HAP-1 (cell line): Measurements from ENCODE around the gene AAGAB.

Experiments used
- DNase-seq, 2 experiments: peaks; one replicate each; pipeline ENCODE4 v3.0.0-alpha.2; 2016 to 2020; ENCODE audit warnings: low spot score in 2 of 2
- H3K27me3 ChIP-seq: fragments of 250-450 bp; sonication (Bioruptor Pico); 2 replicates; pipeline ENCODE4 v1.5.1; 2020; ENCODE audit warnings: low read depth, mild to moderate bottlenecking, moderate library complexity
- H3K36me3 ChIP-seq: fragments of 250-450 bp; sonication (Bioruptor Pico); replicated peaks from 2 replicates; pipeline ENCODE4 v1.5.1; 2020; ENCODE audit warnings: mild to moderate bottlenecking
- H3K4me1 ChIP-seq: fragments of 250-450 bp; sonication (Bioruptor Pico); 2 replicates; pipeline ENCODE4 v1.5.1; 2020; ENCODE audit warnings: mild to moderate bottlenecking
- H3K4me3 ChIP-seq: fragments of 250-450 bp; sonication (Bioruptor Pico); 2 replicates; pipeline ENCODE4 v1.5.1; 2020; ENCODE audit warnings: mild to moderate bottlenecking, moderate library complexity
- H3K9me3 ChIP-seq: fragments of 250-450 bp; sonication (Bioruptor Pico); 2 replicates; pipeline ENCODE4 v1.5.1; 2020; ENCODE audit warnings: mild to moderate bottlenecking, moderate library complexity
- in situ Hi-C: fragments of 300-500 bp; cut with MboI; formaldehyde crosslinking; loops from 3 replicates; pipeline ENCODE4 v1.14.3; 2020; ENCODE audit warnings: low sequenced_read_pairs, inconsistent platforms, mixed read lengths

Gene AAGAB

DNA sequence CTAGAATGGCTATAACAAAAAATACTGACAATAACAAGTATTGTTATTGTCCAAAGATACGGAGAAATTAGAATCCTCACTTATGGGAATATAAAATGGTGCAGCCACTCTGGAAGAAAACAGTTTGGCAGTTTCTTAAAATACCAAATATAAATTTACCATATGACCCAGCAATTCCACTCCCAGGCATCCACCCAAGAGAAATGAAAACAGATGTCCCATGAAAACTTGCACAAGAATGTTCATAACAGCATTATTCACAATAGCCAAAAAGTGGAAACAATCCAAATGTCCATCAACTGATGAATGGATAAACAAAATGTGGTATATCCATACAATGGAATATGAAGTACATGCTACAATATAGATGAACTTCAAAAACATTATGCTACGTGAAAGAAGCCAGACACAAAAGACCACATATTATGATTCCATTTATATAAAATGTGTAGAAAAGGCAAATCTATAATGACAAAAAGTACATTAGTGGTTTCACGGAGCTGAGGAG, 9.4 kb downstream of the AAGAB start:
- Histone ChIP-seq H3K4me3 (no peak overlapping the region), H3K36me3 (peaks cover 5% of the 10 kb centered on the region; the same call in 1 of the 2 replicates), H3K4me1 (peaks cover 15% of the 10 kb centered on the region), H3K27me3 (no peaks in the 10 kb centered on the region), H3K9me3 (no peaks in the 10 kb centered on the region)
- no peak for DNase-seq
- in situ Hi-C loops, result no loop called here

GRCh38 chr15:67242708-67243111, 11.8 kb downstream of the AAGAB start:
- in situ Hi-C loops, result no loop called here
- Histone ChIP-seq H3K4me1 (peaks cover 6% of the 10 kb centered on the region; the same call in 1 of the 2 replicates), H3K9me3 (no peaks in the 10 kb centered on the region), H3K27me3 (no peaks in the 10 kb centered on the region), H3K36me3 (peaks cover 5% of the 10 kb centered on the region; the same call in 1 of the 2 replicates), H3K4me3 (no peak overlapping the region)
- no peak for DNase-seq

DNA sequence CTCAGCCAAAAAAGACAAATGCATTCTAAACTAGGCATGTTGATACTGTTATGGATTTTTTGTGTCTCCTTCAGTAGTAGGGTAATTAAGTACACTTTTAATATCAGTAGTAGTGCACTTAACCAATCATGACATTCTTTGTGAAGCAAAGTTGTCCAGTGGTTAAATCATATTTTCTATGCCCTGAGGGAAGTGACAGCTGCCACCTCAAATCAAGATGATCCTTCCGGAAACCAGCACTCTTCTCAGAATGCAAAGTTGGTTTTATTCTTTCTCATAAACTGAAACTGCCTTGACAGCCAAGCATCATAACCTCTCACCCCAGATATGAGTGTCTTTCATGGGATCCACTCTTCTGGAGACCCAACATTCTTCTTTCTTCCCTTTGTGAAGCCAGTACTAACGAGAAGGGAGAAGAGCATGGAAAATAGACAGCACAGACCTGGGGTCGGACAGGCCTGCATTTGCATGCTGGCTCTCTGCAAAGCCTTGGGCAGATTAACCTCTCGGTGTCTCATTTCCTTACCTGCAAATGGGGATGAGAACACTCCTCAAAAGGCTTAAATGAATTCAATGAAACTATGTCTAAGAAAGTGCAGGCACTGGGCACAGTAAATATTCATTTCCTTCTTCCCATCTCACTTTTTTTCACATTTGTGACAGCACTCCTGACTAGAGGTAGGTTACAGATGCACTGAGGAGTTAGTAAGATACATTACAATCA, 13.2 kb downstream of the AAGAB start:
- in situ Hi-C loops, result no loop called here
- no peak for DNase-seq
- no peaks in the 10 kb centered on the region for H3K9me3 ChIP-seq

DNA sequence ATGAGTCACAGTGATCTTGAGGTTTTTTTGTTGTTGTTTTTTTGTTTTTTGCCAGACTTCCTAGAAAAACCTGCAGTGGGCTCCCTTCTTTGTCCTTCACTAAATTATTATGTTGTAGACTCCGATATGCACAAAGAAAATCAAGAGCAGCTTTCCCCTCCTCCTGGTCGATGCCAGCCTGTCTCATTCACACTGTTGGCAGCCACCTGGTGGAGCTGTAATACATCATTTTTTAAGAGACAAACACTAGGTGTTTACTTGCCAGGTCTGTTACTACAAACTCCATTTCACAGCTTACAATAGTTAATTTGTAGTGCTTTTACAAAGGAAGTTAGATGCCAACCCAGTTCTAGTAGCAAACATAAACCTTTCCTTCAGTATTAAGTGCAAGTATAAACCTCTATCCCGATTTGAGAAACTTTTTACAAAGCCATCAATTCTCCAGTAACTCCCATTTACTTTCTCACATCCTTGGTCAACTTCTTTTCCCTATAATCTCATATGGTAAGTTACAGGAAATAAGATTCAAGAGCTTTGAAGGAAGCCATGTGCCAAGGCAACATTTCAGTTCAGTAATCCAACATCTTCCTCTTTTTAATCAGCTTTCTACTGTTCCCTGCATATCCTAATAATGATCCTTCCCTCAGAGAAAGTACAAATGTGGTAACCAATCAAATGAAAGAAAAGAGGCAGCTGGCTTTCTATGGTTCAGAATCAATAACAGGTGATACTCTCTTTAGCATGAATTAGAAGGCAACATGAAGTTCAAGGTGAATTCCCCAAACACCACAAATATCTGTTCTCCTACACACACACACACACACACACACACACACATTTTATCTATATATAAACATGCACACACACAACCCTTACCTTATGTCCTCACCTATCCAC, 14.0 kb downstream of the AAGAB start:
- DNase-seq, result peak in 1 of 2 experiments; percentile 37
- Histone ChIP-seq H3K36me3 (peaks cover under 1% of the 10 kb centered on the region; the same call in 1 of the 2 replicates), H3K9me3 (no peaks in the 10 kb centered on the region), H3K4me3 (no peak overlapping the region), H3K4me1 (peaks cover 5% of the 10 kb centered on the region; the same call in 1 of the 2 replicates), H3K27me3 (no peaks in the 10 kb centered on the region)
- in situ Hi-C loops, result no loop called here

More for the DNA sequence above, 13.2 kb downstream of the AAGAB start:
- peaks cover 5% of the 10 kb centered on the region; the same call in 1 of the 2 replicates for H3K4me1 ChIP-seq
- H3K4me3 ChIP-seq, result no peak overlapping the region
- H3K27me3 ChIP-seq, result no peaks in the 10 kb centered on the region
- peaks cover 5% of the 10 kb centered on the region; the same call in 1 of the 2 replicates for H3K36me3 ChIP-seq

- H3K4me1 ChIP-seq, result no peaks in the 10 kb centered on the region
- H3K36me3 ChIP-seq, result peaks cover 42% of the 10 kb centered on the region
- DNase-seq, result no peak
- in situ Hi-C loops, result no loop called here
- no peaks in the 10 kb centered on the region for H3K27me3 ChIP-seq
- no peaks in the 10 kb centered on the region for H3K9me3 ChIP-seq
- H3K4me3 ChIP-seq, result no peak overlapping the region
These were observed 21.9 kb downstream of the AAGAB start for GRCh38 chr15:67232591-67232990.

DNA sequence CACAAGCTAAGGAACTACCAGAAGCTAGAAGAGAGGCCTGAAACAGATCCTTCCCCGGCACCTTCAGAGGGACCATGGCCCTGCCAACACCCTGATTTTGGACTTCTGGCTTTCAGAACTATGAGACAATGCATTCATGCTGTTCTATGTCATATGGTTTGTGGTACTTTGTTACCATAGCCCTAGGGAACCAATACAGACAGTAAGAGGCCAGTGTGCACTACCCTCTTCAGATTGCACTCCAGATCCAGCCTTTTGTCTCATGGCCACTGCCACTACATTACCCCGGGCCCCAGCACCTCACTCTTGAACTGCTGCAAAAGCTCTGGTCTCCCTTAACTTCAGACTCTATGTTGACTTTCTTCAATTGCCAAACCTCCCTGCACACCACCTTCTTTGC, 24.0 kb downstream of the AAGAB start:
- in situ Hi-C loops, result no loop called here
- no peak for DNase-seq
- Histone ChIP-seq H3K4me1 (no peaks in the 10 kb centered on the region), H3K9me3 (no peaks in the 10 kb centered on the region), H3K36me3 (peaks cover 43% of the 10 kb centered on the region), H3K27me3 (no peaks in the 10 kb centered on the region), H3K4me3 (no peak overlapping the region)

- no peaks in the 10 kb centered on the region for H3K4me1 ChIP-seq
- DNase-seq, result no peak
- in situ Hi-C loops, result no loop called here
- no peak overlapping the region for H3K4me3 ChIP-seq
- H3K9me3 ChIP-seq, result no peaks in the 10 kb centered on the region
- peaks cover 35% of the 10 kb centered on the region for H3K36me3 ChIP-seq
- no peaks in the 10 kb centered on the region for H3K27me3 ChIP-seq
These were observed 26.2 kb downstream of the AAGAB start for GRCh38 chr15:67228286-67228685.

DNA sequence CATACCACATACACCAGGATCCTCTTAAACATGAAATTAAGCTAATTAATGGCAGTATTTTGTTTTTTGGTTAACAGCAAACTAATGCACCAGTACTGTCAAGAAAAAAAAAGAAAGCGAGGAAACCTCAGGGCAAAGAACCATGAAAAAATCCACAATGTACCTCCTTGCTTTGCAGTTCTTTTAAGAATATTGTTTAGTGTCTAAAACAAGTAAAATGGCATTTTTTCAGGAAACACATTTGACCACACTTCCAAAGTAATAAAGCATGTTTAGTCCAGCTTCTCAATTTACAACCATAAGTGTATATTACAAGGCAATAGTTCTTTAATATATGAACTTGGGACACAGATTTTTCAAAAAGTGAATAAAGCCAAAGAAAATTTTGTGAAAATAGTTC, 26.6 kb downstream of the AAGAB start:
- no peak for DNase-seq
- in situ Hi-C loops, result no loop called here
- Histone ChIP-seq H3K4me1 (no peaks in the 10 kb centered on the region), H3K4me3 (no peak overlapping the region), H3K9me3 (no peaks in the 10 kb centered on the region), H3K27me3 (no peaks in the 10 kb centered on the region), H3K36me3 (peaks cover 32% of the 10 kb centered on the region)

DNA sequence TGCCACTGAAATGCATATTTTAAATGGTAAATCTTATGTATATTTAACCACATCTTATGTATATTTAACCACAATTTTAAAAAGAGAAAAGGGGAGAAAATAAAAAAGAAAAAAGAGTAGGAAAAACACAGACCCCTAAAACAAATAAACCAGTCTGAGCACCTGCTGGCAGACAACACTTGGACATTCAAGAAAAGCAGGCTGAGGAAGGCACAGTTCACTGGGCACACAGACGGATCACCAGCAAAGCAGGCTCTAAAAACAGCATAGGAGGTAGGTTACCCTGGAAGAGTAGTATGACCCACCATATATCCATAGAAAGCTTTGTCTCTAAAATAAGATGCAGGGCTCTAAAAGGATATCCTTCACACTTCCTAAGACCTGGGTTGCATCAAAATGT, 27.0 kb downstream of the AAGAB start:
- no peak for DNase-seq
- no peaks in the 10 kb centered on the region for H3K4me1 ChIP-seq
- H3K4me3 ChIP-seq, result no peak overlapping the region
- H3K36me3 ChIP-seq, result peaks cover 28% of the 10 kb centered on the region
- H3K9me3 ChIP-seq, result no peaks in the 10 kb centered on the region
- H3K27me3 ChIP-seq, result no peaks in the 10 kb centered on the region
- in situ Hi-C loops, result no loop called here

- in situ Hi-C loops, result no loop called here
- DNase-seq, result no peak
- Histone ChIP-seq H3K4me1 (no peaks in the 10 kb centered on the region), H3K4me3 (no peak overlapping the region), H3K9me3 (no peaks in the 10 kb centered on the region; the same call in 1 of the 2 replicates), H3K36me3 (peaks cover 12% of the 10 kb centered on the region), H3K27me3 (no peaks in the 10 kb centered on the region)
These were observed 29.1 kb downstream of the AAGAB start for GRCh38 chr15:67225336-67225735.

DNA sequence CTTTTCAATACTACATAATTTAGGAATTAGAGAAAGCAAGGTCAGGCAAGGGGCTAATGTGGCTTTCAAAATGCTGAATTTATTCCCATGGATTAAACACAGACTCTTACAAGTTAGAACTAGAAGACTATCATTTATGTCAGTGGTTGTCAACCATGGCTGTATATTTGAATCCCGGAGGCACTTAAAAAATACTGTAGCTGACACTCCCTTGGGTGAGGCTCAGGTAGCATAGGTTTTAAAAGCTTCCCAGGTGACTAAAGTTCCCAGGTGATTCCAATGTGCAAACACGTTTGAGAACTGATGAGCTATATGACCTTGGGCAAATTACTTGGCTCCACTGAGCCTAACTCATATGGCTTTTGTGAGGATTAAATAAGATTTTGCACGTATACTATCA, 29.6 kb downstream of the AAGAB start:
- Histone ChIP-seq H3K9me3 (no peaks in the 10 kb centered on the region; the same call in 1 of the 2 replicates), H3K4me3 (no peak overlapping the region), H3K4me1 (no peaks in the 10 kb centered on the region), H3K36me3 (peaks cover 12% of the 10 kb centered on the region), H3K27me3 (no peaks in the 10 kb centered on the region)
- in situ Hi-C loops, result no loop called here
- no peak for DNase-seq

DNA sequence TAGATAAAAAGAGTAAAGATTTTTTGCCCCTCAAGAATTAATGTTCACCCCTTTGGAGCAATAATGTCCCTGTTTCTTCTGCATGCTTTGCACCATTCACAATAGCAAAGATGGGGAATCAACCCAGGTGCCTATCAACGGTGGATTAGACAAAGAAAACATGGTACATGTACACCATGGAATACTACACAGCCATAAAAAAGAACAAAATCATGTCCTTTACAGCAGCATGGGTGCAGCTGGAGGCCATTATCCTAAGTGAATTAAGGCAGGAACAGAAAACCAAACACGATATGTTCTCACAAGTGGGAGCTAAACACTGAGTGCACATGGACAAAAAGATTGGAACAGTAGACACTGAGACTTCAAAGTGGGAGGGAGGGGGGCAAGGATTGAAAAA, 35.2 kb downstream of the AAGAB start:
- no peak for DNase-seq
- Histone ChIP-seq H3K27me3 (no peaks in the 10 kb centered on the region), H3K36me3 (no peaks in the 10 kb centered on the region; the same call in 1 of the 2 replicates), H3K9me3 (no peaks in the 10 kb centered on the region; the same call in 1 of the 2 replicates), H3K4me1 (no peaks in the 10 kb centered on the region), H3K4me3 (no peak overlapping the region)
- in situ Hi-C loops, result no loop called here

GRCh38 chr15:67218428-67218827, 36.0 kb downstream of the AAGAB start:
- Histone ChIP-seq H3K27me3 (no peaks in the 10 kb centered on the region), H3K4me3 (no peak overlapping the region), H3K9me3 (no peaks in the 10 kb centered on the region; the same call in 1 of the 2 replicates), H3K4me1 (no peaks in the 10 kb centered on the region), H3K36me3 (no peaks in the 10 kb centered on the region; the same call in 1 of the 2 replicates)
- in situ Hi-C loops, result no loop called here
- DNase-seq, result no peak

- in situ Hi-C loops, result no loop called here
- no peak for DNase-seq
- no peaks in the 10 kb centered on the region for H3K4me1 ChIP-seq
These were observed 37.6 kb downstream of the AAGAB start for GRCh38 chr15:67216859-67217258.

More at GRCh38 chr15:67216859-67217258, 37.6 kb downstream of the AAGAB start:
- H3K9me3 ChIP-seq, result no peaks in the 10 kb centered on the region; the same call in 1 of the 2 replicates
- no peaks in the 10 kb centered on the region; the same call in 1 of the 2 replicates for H3K36me3 ChIP-seq
- H3K27me3 ChIP-seq, result no peaks in the 10 kb centered on the region
- H3K4me3 ChIP-seq, result no peak overlapping the region
